Sigmoid colon (tissue), 4 donors: ENCODE measurements around the gene ITGB2.

ENCODE experiments used
- CTCF ChIP-seq, 4 experiments: fragments of 450-650 bp in 3 of 4; fragments of 200-600 bp in 1 of 4; IDR thresholded peaks; one replicate each; pipeline ENCODE4 v1.5.1; 2016 to 2019; ENCODE audit warnings: antibody characterized with exemption in 4 of 4, mild to moderate bottlenecking in 3 of 4, moderate library complexity in 2 of 4
- EP300 ChIP-seq, 4 donors: sonication (generic); formaldehyde crosslinking; IDR thresholded peaks; one replicate each; pipeline ENCODE4 v1.6.1; 2017; ENCODE audit warnings: antibody characterized with exemption in 4 of 4
- POLR2A ChIP-seq, 2 donors: fragments of 450-650 bp; IDR thresholded peaks; one replicate each; pipeline ENCODE4 v1.6.1; 2016; ENCODE audit warnings: antibody characterized with exemption in 2 of 2, mild to moderate bottlenecking in 2 of 2, moderate library complexity in 2 of 2
- POLR2AphosphoS5 ChIP-seq, 4 donors: sonication (generic); formaldehyde crosslinking; IDR thresholded peaks; one replicate each; pipeline ENCODE4 v1.6.1; 2017; ENCODE audit warnings: antibody characterized with exemption in 4 of 4

DNA sequence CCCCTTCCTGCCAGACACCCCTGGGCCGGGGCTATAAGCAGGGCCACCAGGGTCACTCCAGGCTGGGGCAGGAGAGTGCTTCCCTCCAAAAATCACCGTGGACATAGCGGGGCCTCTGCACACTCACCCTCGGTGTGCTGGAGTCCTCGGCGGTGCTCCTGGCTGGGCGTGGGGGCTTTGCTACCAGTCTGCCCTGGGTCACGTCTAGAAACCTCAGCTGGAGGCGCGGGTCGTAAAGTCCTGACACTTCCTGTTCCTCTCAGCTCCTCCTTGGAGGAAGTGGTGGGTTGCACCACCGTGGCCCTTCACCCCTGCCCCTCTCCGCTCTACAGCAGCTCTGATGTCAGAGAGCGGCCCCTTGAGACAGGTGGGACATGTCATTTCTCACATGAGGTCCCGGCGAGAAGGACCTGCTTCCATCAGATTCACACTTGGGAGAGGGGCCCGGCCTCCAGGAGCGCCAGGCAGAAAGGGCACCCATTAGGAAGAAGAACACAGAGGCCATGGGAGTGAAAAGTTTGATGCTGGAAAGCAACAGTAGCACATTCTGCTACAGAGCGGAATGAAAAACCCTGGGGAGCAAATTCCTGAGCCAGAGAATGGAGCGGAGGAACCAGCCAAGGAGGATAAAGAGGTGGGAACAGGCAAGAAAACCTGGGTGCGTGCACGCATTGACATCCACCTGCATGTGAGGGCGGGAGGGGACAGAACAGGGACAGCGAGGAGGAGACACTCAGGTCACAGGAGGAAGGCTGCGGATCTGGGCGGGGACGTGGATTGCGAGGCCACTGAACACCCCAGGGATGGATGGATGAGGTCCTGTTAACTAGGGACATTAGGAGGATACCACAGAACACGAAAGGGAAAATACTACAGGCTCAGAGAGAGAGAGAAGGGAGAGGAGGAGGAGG, at the start of gene ITGB2:
- TF ChIP-seq POLR2AphosphoS5 (IDR thresholded peaks at IDR 0.05): no peak
- no peak for TF ChIP-seq CTCF (IDR thresholded peaks at IDR 0.05)
- no peak for TF ChIP-seq POLR2A (IDR thresholded peaks at IDR 0.05)
- no peak for TF ChIP-seq EP300 (IDR thresholded peaks at IDR 0.05)
